ENCODE measurements around the gene NOP14.

- TF ChIP-seq EZH2 (IDR thresholded peaks at IDR 0.05; ENCODE audit: insufficient read depth, poor library complexity, severe bottlenecking) (no peak), EZH2phosphoT487 (IDR thresholded peaks at IDR 0.05; ENCODE audit: insufficient read depth, low read depth) (no peak)
These were observed 18.8 kb upstream of the NOP14 start for GRCh38 chr4:2982012-2982411.
